ENCODE results near the gene BRD3. TPM values are rescaled to one million over a fixed set of nuclear protein-coding genes. Genes with fewer than 3 reads are reported as not detected.

BRD3 gene
- total RNA-seq, 1 experiment from 2014 or later: 1.7 TPM

GRCh38 chr9:134069480-134070399, 1.9 kb upstream of the BRD3 start:
- in situ Hi-C loops (cut with HindIII; ENCODE audit: low pct_unique_long_range_greater_than_20kb, low sequenced_read_pairs): no loop called here
- no peak for DNase-seq (ENCODE audit: low read depth, low spot score)

GRCh38 chr9:134068744-134069479, 1.1 kb upstream of the BRD3 start:
- in situ Hi-C loops (cut with HindIII; ENCODE audit: low pct_unique_long_range_greater_than_20kb, low sequenced_read_pairs): no loop called here
- no peak for DNase-seq (ENCODE audit: low read depth, low spot score)

GRCh38 chr9:134066913-134067851, 644 bp downstream of the BRD3 start:
- no peak for DNase-seq (ENCODE audit: low read depth, low spot score)
- in situ Hi-C loops (cut with HindIII; ENCODE audit: low pct_unique_long_range_greater_than_20kb, low sequenced_read_pairs): no loop called here

DNA sequence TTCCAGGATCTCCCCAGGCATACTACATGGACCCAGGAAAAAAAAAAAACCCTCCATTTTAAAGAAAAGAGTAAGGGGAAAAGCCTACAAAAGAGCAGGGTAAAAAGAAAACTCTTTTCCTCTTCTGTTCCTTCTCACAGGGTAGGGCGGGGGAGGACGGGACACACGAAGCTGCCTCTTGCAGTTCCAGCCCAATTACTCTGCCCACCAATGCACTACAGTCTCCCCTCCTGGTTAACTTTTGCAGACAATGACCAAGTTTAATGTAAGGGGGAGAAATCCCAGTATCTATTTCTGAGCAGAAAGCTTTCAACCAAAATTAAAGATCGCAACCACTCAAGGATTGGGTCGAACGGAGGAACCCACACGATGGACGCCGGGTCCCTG, 1.3 kb downstream of the BRD3 start:
- in situ Hi-C loops (cut with HindIII; ENCODE audit: low pct_unique_long_range_greater_than_20kb, low sequenced_read_pairs): no loop called here
- no peak for DNase-seq (ENCODE audit: low read depth, low spot score)

- in situ Hi-C loops (cut with HindIII; ENCODE audit: low pct_unique_long_range_greater_than_20kb, low sequenced_read_pairs): no loop called here
- DNase-seq (ENCODE audit: low read depth, low spot score): no peak
These were observed 2.0 kb downstream of the BRD3 start for GRCh38 chr9:134065612-134066419.

GRCh38 chr9:134064711-134065110, 3.1 kb downstream of the BRD3 start:
- no peak for DNase-seq (ENCODE audit: low read depth, low spot score)
- in situ Hi-C loops (cut with HindIII; ENCODE audit: low pct_unique_long_range_greater_than_20kb, low sequenced_read_pairs): no loop called here

GRCh38 chr9:134063571-134064450, 4.0 kb downstream of the BRD3 start:
- no peak for DNase-seq (ENCODE audit: low read depth, low spot score)
- in situ Hi-C loops (cut with HindIII; ENCODE audit: low pct_unique_long_range_greater_than_20kb, low sequenced_read_pairs): no loop called here

DNA sequence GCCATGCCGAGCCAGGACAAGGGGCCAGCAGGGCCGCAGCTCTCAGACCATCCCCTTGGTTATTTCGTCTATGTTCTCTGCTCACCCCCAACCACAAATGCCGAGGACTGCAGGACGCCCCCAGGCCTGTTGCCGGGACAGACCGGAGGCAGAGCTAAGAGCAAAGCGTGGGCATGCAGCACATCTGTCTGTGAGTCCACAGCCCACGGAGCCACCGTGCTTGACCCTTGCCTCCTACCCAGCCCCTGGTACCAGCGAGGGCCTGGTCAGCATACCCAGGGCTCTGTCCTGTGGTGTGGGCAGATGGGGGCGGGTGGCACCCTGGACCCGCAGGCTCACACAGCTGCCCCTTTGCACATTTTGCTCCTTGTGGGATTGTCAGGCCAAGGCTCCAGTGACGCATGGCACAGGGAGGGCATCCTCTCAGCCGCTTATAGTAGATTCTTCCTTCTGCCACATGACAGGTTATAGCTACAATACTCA, 4.7 kb downstream of the BRD3 start:
- no peak for DNase-seq (ENCODE audit: low read depth, low spot score)
- in situ Hi-C loops (cut with HindIII; ENCODE audit: low pct_unique_long_range_greater_than_20kb, low sequenced_read_pairs): no loop called here

GRCh38 chr9:134062461-134063087, 5.3 kb downstream of the BRD3 start:
- in situ Hi-C loops (cut with HindIII; ENCODE audit: low pct_unique_long_range_greater_than_20kb, low sequenced_read_pairs): no loop called here

GRCh38 chr9:134061688-134062371, 6.0 kb downstream of the BRD3 start:
- no peak for DNase-seq (ENCODE audit: low read depth, low spot score)
- in situ Hi-C loops (cut with HindIII; ENCODE audit: low pct_unique_long_range_greater_than_20kb, low sequenced_read_pairs): no loop called here

More at GRCh38 chr9:134062461-134063087, 5.3 kb downstream of the BRD3 start:
- DNase-seq (ENCODE audit: low read depth, low spot score): no peak

GRCh38 chr9:134061019-134061687, 6.7 kb downstream of the BRD3 start:
- in situ Hi-C loops (cut with HindIII; ENCODE audit: low pct_unique_long_range_greater_than_20kb, low sequenced_read_pairs): no loop called here
- DNase-seq (ENCODE audit: low read depth, low spot score): no peak

GRCh38 chr9:134060546-134060945, 7.3 kb downstream of the BRD3 start:
- in situ Hi-C loops (cut with HindIII; ENCODE audit: low pct_unique_long_range_greater_than_20kb, low sequenced_read_pairs): no loop called here
- DNase-seq (ENCODE audit: low read depth, low spot score): no peak

DNA sequence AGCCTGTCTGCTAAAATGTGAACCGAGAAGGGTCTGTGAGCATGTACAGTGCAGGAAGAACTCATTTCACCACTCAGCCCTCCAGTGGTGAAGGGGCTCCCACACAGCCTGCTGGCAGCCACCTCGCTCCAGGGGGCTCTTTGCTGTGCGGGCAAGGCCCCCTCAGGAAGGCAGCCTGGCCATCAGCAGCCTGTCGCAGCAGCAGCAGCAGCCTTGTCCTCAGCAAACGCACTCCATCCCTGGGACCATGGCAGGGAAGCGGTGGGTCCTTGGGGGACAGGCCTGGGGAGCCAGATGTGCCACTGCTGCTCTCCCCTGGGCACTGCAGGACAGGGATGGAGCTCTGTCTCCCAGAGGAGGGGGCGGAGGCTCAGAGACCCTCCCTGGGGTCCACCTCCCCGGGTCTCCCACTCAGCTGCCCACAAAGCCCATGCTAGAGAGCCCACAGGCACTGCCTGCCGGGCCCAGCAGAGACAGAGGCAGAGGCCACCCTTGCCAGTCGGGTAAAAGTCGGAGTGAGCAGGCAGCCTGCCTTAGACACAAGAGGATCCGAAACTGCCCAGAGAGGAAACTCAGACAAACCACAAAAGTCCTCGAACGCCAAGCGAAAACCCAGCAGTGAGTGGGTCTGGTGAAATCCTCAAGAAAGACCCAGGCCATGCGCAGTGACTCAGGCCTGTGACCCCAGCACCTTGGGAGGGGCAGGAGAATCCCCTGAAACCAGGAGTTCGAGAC, 8.0 kb downstream of the BRD3 start:
- in situ Hi-C loops (cut with HindIII; ENCODE audit: low pct_unique_long_range_greater_than_20kb, low sequenced_read_pairs): no loop called here
- DNase-seq (ENCODE audit: low read depth, low spot score): no peak

DNA sequence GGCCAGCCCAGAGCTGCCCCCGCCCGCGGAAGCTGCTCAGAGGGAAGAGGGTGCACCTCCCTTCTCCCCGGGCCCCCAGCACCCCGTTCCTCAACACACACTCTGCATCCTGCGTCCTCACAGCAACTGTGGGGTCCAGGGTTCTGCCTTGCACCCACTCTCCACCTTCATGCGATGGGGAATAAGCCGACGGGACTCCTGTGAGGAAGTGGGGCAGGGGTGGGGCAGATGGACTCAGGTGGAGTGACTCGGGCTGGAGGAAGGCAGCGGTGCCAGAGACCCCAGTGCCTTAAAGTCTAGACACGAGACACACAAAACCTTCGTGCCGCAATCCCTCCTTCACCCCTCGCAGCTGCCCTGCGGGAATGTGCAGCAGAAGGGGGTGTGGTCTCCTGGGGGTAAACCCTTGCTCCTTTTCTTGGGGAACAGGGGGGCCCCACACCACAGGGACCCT, 8.6 kb downstream of the BRD3 start:
- in situ Hi-C loops (cut with HindIII; ENCODE audit: low pct_unique_long_range_greater_than_20kb, low sequenced_read_pairs): no loop called here
- no peak for DNase-seq (ENCODE audit: low read depth, low spot score)

Measured in SK-MEL-5 (cell line).